ENCODE measurements around the gene BRI3.

DNA sequence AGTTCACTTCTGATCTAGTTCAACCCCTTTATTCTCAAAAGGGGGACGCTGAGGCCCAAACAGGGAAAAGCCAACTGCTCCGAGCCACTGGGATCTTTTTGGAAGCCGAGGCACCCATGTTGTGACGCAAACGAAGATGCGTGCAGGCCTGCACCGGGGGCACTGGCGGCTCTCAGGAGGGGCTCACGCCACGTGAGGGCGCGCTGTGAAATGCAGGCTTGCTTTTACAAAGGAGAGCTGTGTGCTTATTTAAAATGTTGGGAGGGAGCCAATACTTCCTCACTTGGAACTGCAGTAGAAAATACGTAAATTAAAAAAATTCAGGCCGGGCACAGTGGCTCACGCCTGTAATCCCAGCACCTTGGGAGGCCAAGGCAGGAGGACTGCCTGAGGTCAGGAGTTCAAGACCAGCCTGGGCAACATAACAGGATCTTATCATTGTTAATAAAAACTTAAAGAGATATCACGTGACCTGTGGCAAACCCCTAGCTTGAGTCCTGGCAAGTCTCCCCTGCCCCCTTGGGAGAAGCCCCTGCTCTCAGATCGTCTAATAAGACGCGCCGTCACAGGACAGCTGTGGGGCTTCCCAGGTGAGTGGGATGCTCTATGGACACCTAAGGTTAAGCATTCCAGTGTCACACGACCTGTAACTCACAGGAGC lies 16.3 kb downstream of the BRI3 start:
- TF ChIP-seq, protein P1, sequence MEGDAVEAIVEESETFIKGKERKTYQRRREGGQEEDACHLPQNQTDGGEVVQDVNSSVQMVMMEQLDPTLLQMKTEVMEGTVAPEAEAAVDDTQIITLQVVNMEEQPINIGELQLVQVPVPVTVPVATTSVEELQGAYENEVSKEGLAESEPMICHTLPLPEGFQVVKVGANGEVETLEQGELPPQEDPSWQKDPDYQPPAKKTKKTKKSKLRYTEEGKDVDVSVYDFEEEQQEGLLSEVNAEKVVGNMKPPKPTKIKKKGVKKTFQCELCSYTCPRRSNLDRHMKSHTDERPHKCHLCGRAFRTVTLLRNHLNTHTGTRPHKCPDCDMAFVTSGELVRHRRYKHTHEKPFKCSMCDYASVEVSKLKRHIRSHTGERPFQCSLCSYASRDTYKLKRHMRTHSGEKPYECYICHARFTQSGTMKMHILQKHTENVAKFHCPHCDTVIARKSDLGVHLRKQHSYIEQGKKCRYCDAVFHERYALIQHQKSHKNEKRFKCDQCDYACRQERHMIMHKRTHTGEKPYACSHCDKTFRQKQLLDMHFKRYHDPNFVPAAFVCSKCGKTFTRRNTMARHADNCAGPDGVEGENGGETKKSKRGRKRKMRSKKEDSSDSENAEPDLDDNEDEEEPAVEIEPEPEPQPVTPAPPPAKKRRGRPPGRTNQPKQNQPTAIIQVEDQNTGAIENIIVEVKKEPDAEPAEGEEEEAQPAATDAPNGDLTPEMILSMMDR (IDR thresholded peaks at IDR 0.05 in 8 of 11, conservative IDR thresholded peaks at IDR 0.05 in 3 of 11), result no peak
- TF ChIP-seq POLR2A (IDR thresholded peaks at IDR 0.05), result no peak

Measured in spleen (tissue), 7 donors.